IPS-15b (cell line): ENCODE data around the gene SLC6A7.

Experiments used
- H3K27me3 ChIP-seq: one replicate; pipeline ENCODE4 v1.6.1; 2013; ENCODE audit warnings: low read length; ENCODE audit not compliant: control insufficient read depth, insufficient read depth
- H3K36me3 ChIP-seq: one replicate; pipeline ENCODE4 v1.6.1; 2013; ENCODE audit warnings: low read length; ENCODE audit not compliant: control insufficient read depth, insufficient read depth
- H3K4me1 ChIP-seq: one replicate; pipeline ENCODE4 v1.6.1; 2013; ENCODE audit warnings: mild to moderate bottlenecking, low read length; ENCODE audit not compliant: control insufficient read depth, insufficient read depth
- H3K4me3 ChIP-seq: one replicate; pipeline ENCODE4 v1.5.1; 2013; ENCODE audit warnings: low read depth, low read length
- H3K9ac ChIP-seq: one replicate; pipeline ENCODE4 v1.6.1; 2013; ENCODE audit warnings: low read depth, mild to moderate bottlenecking, low read length
- H3K9me3 ChIP-seq: one replicate; pipeline ENCODE4 v1.6.1; 2013; ENCODE audit warnings: mild to moderate bottlenecking, low read length; ENCODE audit not compliant: control insufficient read depth, insufficient read depth

The SLC6A7 gene

GRCh38 chr5:150253416-150254208, 63.8 kb downstream of the SLC6A7 start:
- Histone ChIP-seq H3K9me3 (no peaks in the 10 kb centered on the region), H3K4me1 (peaks cover 5% of the 10 kb centered on the region), H3K36me3 (no peaks in the 10 kb centered on the region), H3K27me3 (no peaks in the 10 kb centered on the region), H3K9ac (no peak overlapping the region), H3K4me3 (no peak overlapping the region)

GRCh38 chr5:150254363-150254762, 64.5 kb downstream of the SLC6A7 start:
- Histone ChIP-seq H3K27me3 (no peaks in the 10 kb centered on the region), H3K4me1 (peaks cover 5% of the 10 kb centered on the region), H3K36me3 (no peaks in the 10 kb centered on the region), H3K9ac (no peak overlapping the region), H3K9me3 (no peaks in the 10 kb centered on the region), H3K4me3 (no peak overlapping the region)

GRCh38 chr5:150254774-150255173, 64.9 kb downstream of the SLC6A7 start:
- Histone ChIP-seq H3K9me3 (no peaks in the 10 kb centered on the region), H3K27me3 (no peaks in the 10 kb centered on the region), H3K9ac (no peak overlapping the region), H3K4me3 (no peak overlapping the region), H3K36me3 (no peaks in the 10 kb centered on the region), H3K4me1 (peaks cover 5% of the 10 kb centered on the region)

- Histone ChIP-seq H3K4me3 (no peak overlapping the region), H3K9ac (no peak overlapping the region), H3K4me1 (peaks cover 5% of the 10 kb centered on the region), H3K36me3 (no peaks in the 10 kb centered on the region), H3K27me3 (no peaks in the 10 kb centered on the region), H3K9me3 (no peaks in the 10 kb centered on the region)
Observed at GRCh38 chr5:150255659-150256409, 66.0 kb downstream of the SLC6A7 start.

- Histone ChIP-seq H3K4me3 (no peak overlapping the region), H3K27me3 (no peaks in the 10 kb centered on the region), H3K36me3 (no peaks in the 10 kb centered on the region), H3K9me3 (no peaks in the 10 kb centered on the region), H3K9ac (no peak overlapping the region), H3K4me1 (peaks cover 5% of the 10 kb centered on the region)
Observed at GRCh38 chr5:150256410-150257064, 66.7 kb downstream of the SLC6A7 start.

- no peak overlapping the region for H3K4me3 ChIP-seq
- H3K4me1 ChIP-seq = peaks cover 5% of the 10 kb centered on the region
- no peak overlapping the region for H3K9ac ChIP-seq
- H3K27me3 ChIP-seq = no peaks in the 10 kb centered on the region
- H3K36me3 ChIP-seq = no peaks in the 10 kb centered on the region
- H3K9me3 ChIP-seq = no peaks in the 10 kb centered on the region
Observed at GRCh38 chr5:150257424-150257823, 67.6 kb downstream of the SLC6A7 start.

- peaks cover 5% of the 10 kb centered on the region for H3K4me1 ChIP-seq
- H3K9me3 ChIP-seq = no peaks in the 10 kb centered on the region
- H3K9ac ChIP-seq = no peak overlapping the region
- H3K36me3 ChIP-seq = no peaks in the 10 kb centered on the region
- no peaks in the 10 kb centered on the region for H3K27me3 ChIP-seq
- no peak overlapping the region for H3K4me3 ChIP-seq
Observed at GRCh38 chr5:150258130-150258529, 68.3 kb downstream of the SLC6A7 start.
